ENCODE measurements around the gene PRRC2B. TPM values are rescaled to one million over a fixed set of nuclear protein-coding genes. Genes with fewer than 3 reads are reported as not detected.

Gene PRRC2B
- total RNA-seq, 1 experiment from 2014 or later, result 219 TPM

GRCh38 chr9:131426545-131426944 is 32.7 kb downstream of the PRRC2B start:
- H3K36me3 Mint-ChIP-seq (ENCODE audit: insufficient read depth, unreplicated experiment), result peaks cover 78% of the 10 kb centered on the region
- Histone ChIP-seq H3K4me3 (ENCODE audit: low read depth, low read length) (no peak overlapping the region), H3K27me3 (replicated peaks; ENCODE audit: control insufficient read depth, insufficient read depth, low read length) (no peaks in the 10 kb centered on the region), H3K9me3 (no peaks in the 10 kb centered on the region), H3K36me3 (ENCODE audit: control insufficient read depth, insufficient read depth, low read length) (peaks cover 1% of the 10 kb centered on the region), H3K4me1 (no peaks in the 10 kb centered on the region; the same call in 1 of the 2 replicates)
- intact Hi-C loops (cut with micrococcal nuclease; ENCODE audit: unreplicated experiment), result no loop called here
- no TSS peak for BruUV-seq (replicated peaks)
- ChIA-PET POLR2A (no interaction called here), CTCF (interaction anchor here (0.6 kb wide), 1 partner anchor 50 kb away, joined by 3 read pairs; no protein-coding TSS in a partner anchor)
- no peaks in the 10 kb centered on the region for H3K27me3 Mint-ChIP-seq (ENCODE audit: insufficient read depth, unreplicated experiment)
- H3K27ac Mint-ChIP-seq (ENCODE audit: unreplicated experiment), result no peak overlapping the region
- DNase-seq, result no peak
- H3K9me3 Mint-ChIP-seq (ENCODE audit: unreplicated experiment), result no peaks in the 10 kb centered on the region
- H3K4me3 Mint-ChIP-seq (ENCODE audit: unreplicated experiment), result no peak overlapping the region
- peaks cover 2% of the 10 kb centered on the region for H3K4me1 Mint-ChIP-seq (ENCODE audit: low read depth, unreplicated experiment)
- no peak for TF ChIP-seq CTCF (IDR thresholded peaks at IDR 0.05; ENCODE audit: insufficient read depth in 1 of 2, low read depth in 1 of 2, low read length in 1 of 2, severe bottlenecking in 1 of 2, unreplicated experiment in 1 of 2)

GRCh38 chr9:131429121-131430012 is 35.5 kb downstream of the PRRC2B start:
- no peaks in the 10 kb centered on the region for H3K4me1 Mint-ChIP-seq (ENCODE audit: low read depth, unreplicated experiment)

GRCh38 chr9:131432050-131432449 is 38.2 kb downstream of the PRRC2B start:
- no peak for TF ChIP-seq CTCF (IDR thresholded peaks at IDR 0.05; ENCODE audit: insufficient read depth in 1 of 2, low read depth in 1 of 2, low read length in 1 of 2, severe bottlenecking in 1 of 2, unreplicated experiment in 1 of 2)
- Mint-ChIP-seq H3K27me3 (ENCODE audit: insufficient read depth, unreplicated experiment) (no peaks in the 10 kb centered on the region), H3K4me3 (ENCODE audit: unreplicated experiment) (no peak overlapping the region), H3K27ac (ENCODE audit: unreplicated experiment) (no peak overlapping the region), H3K36me3 (ENCODE audit: insufficient read depth, unreplicated experiment) (peaks cover 92% of the 10 kb centered on the region), H3K4me1 (ENCODE audit: low read depth, unreplicated experiment) (no peaks in the 10 kb centered on the region), H3K9me3 (ENCODE audit: unreplicated experiment) (no peaks in the 10 kb centered on the region)
- Histone ChIP-seq H3K4me1 (no peaks in the 10 kb centered on the region), H3K4me3 (ENCODE audit: low read depth, low read length) (no peak overlapping the region), H3K9me3 (no peaks in the 10 kb centered on the region), H3K36me3 (ENCODE audit: control insufficient read depth, insufficient read depth, low read length) (peaks cover 5% of the 10 kb centered on the region), H3K27me3 (replicated peaks; ENCODE audit: control insufficient read depth, insufficient read depth, low read length) (no peaks in the 10 kb centered on the region)
- no TSS peak for BruUV-seq (replicated peaks)
- POLR2A ChIA-PET, result no interaction called here
- CTCF ChIA-PET, result interaction anchor here (0.6 kb wide), 1 partner anchor 922 kb away, joined by 5 read pairs; no protein-coding TSS in a partner anchor
- DNase-seq, result peak in 1 of 2 experiments; percentile 8
- intact Hi-C loops (cut with micrococcal nuclease; ENCODE audit: unreplicated experiment), result no loop called here

More at GRCh38 chr9:131429121-131430012, 35.5 kb downstream of the PRRC2B start:
- Histone ChIP-seq H3K36me3 (ENCODE audit: control insufficient read depth, insufficient read depth, low read length) (peaks cover 4% of the 10 kb centered on the region; the same call in 1 of the 2 replicates), H3K4me1 (no peaks in the 10 kb centered on the region), H3K27me3 (replicated peaks; ENCODE audit: control insufficient read depth, insufficient read depth, low read length) (no peaks in the 10 kb centered on the region), H3K4me3 (ENCODE audit: low read depth, low read length) (no peak overlapping the region), H3K9me3 (no peaks in the 10 kb centered on the region)
- no peak for TF ChIP-seq CTCF (IDR thresholded peaks at IDR 0.05; ENCODE audit: insufficient read depth in 1 of 2, low read depth in 1 of 2, low read length in 1 of 2, severe bottlenecking in 1 of 2, unreplicated experiment in 1 of 2)
- Mint-ChIP-seq H3K27me3 (ENCODE audit: insufficient read depth, unreplicated experiment) (no peaks in the 10 kb centered on the region), H3K9me3 (ENCODE audit: unreplicated experiment) (no peaks in the 10 kb centered on the region), H3K4me3 (ENCODE audit: unreplicated experiment) (no peak overlapping the region), H3K27ac (ENCODE audit: unreplicated experiment) (peak overlapping the region; percentile 49), H3K36me3 (ENCODE audit: insufficient read depth, unreplicated experiment) (peaks cover 84% of the 10 kb centered on the region)
- intact Hi-C loops (cut with micrococcal nuclease; ENCODE audit: unreplicated experiment), result no loop called here
- no TSS peak for BruUV-seq (replicated peaks)
- DNase-seq, result no peak
- CTCF ChIA-PET, result no interaction called here
- POLR2A ChIA-PET, result no interaction called here
